Neutrophil (primary cell): Measurements from ENCODE around the gene ASB12.

ENCODE experiments used
- H3K27ac ChIP-seq: fragments of 200-600 bp; sonication (generic); 2 replicates; pipeline ENCODE4 v1.5.1; 2016; ENCODE audit warnings: mild to moderate bottlenecking, moderate library complexity
- H3K27me3 ChIP-seq: fragments of 200-600 bp; sonication (generic); 2 replicates; pipeline ENCODE4 v1.6.0; 2016; ENCODE audit warnings: mild to moderate bottlenecking
- H3K36me3 ChIP-seq: fragments of 200-600 bp; sonication (generic); 2 replicates; pipeline ENCODE4 v1.5.1; 2017
- H3K4me1 ChIP-seq, 2 experiments: fragments of 200-600 bp in 1 of 2; sonication (generic) in 1 of 2; 1 replicate in 1 of 2; 2 replicates in 1 of 2; pipeline versions ENCODE4 v1.5.1 to v1.6.1; 2013 to 2016; ENCODE audit warnings: low read depth in 1 of 2, low read length in 1 of 2, mild to moderate bottlenecking in 1 of 2, moderate library complexity in 1 of 2; ENCODE audit not compliant: control insufficient read depth in 1 of 2, insufficient read depth in 1 of 2
- H3K4me3 ChIP-seq, 2 experiments: fragments of 200-600 bp in 1 of 2; sonication (generic) in 1 of 2; 1 replicate in 1 of 2; 2 replicates in 1 of 2; pipeline ENCODE4 v1.5.1; 2013 to 2016; ENCODE audit warnings: low read depth in 1 of 2, low read length in 1 of 2, mild to moderate bottlenecking in 1 of 2, moderate library complexity in 1 of 2
- H3K9me3 ChIP-seq: fragments of 200-600 bp; sonication (generic); 2 replicates; pipeline ENCODE4 v1.5.1; 2016
- TF ChIP-seq, protein P1 (sequence below): fragments of 200-600 bp; sonication (generic); IDR thresholded peaks from 2 replicates; pipeline ENCODE4 v1.5.1; 2016; ENCODE audit warnings: antibody characterized with exemption

Gene ASB12

DNA sequence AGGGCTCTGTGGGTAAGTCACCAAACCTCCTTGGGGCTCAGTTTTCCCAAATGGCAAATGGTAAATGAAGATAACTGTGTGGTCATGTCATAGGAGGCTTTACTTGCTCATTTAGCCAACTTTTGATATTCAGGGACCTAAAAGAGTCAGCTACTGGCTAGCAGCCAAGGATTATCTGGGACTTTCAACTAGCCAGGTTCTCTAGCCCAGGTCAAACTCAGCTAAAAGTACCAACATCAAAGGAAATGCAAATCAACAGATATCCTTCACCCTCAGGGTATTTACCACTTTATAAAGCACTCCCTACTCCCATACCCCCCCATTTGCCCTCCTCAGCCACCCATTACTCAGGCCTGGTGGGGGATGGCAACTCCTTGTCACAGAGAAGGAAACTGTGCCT is 32.4 kb downstream of the ASB12 start:
- no peak overlapping the region for H3K27ac ChIP-seq
- TF ChIP-seq, protein P1, sequence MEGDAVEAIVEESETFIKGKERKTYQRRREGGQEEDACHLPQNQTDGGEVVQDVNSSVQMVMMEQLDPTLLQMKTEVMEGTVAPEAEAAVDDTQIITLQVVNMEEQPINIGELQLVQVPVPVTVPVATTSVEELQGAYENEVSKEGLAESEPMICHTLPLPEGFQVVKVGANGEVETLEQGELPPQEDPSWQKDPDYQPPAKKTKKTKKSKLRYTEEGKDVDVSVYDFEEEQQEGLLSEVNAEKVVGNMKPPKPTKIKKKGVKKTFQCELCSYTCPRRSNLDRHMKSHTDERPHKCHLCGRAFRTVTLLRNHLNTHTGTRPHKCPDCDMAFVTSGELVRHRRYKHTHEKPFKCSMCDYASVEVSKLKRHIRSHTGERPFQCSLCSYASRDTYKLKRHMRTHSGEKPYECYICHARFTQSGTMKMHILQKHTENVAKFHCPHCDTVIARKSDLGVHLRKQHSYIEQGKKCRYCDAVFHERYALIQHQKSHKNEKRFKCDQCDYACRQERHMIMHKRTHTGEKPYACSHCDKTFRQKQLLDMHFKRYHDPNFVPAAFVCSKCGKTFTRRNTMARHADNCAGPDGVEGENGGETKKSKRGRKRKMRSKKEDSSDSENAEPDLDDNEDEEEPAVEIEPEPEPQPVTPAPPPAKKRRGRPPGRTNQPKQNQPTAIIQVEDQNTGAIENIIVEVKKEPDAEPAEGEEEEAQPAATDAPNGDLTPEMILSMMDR = no peak
- H3K4me3 ChIP-seq = no peak overlapping the region
- no peaks in the 10 kb centered on the region for H3K4me1 ChIP-seq
- H3K27me3 ChIP-seq = no peaks in the 10 kb centered on the region
- H3K36me3 ChIP-seq = no peaks in the 10 kb centered on the region
- no peaks in the 10 kb centered on the region for H3K9me3 ChIP-seq

DNA sequence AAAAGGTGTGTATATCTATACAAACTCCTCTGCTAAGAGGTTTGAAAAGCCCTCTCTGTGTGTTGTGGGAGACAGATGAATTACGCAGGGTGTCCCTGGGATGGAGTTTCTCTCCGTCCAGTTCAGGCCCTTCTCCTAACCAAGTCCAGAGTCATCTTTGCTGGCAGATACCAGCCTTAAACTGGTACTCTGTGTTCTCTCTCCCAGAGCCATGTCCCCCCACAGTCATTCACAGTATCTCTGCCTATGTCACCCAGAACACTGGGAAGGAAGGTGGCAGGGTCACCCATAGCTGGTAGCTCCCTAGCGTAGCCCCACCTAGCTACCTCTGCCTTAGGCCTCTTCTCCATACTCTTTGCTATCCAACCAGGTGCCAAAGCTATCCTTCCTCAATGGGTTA is 33.8 kb downstream of the ASB12 start:
- Histone ChIP-seq H3K27ac (no peak overlapping the region), H3K9me3 (no peaks in the 10 kb centered on the region), H3K4me1 (no peaks in the 10 kb centered on the region), H3K27me3 (no peaks in the 10 kb centered on the region), H3K4me3 (no peak overlapping the region), H3K36me3 (no peaks in the 10 kb centered on the region)
- TF ChIP-seq, protein P1 = no peak

DNA sequence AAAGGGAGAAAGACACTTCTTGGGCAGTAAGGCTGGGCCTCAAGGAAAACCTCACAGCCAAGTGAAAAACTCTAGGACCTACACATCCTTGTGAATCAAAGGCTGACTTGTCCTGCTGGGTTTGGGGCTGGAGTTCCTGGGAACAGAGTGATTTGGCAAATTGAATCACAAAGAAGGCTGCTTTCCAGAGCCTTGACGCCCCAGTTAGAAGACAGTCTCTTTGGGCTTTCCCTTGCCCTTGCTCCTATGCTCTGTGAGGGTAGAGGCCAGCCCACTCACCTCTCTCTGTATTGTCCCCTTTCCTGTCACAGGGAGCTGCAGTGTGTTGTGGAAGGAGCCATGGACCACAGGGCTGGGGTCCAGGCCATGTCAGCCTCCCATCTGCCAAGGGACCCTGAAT is 34.5 kb downstream of the ASB12 start:
- Histone ChIP-seq H3K27me3 (no peaks in the 10 kb centered on the region), H3K9me3 (no peaks in the 10 kb centered on the region), H3K4me3 (no peak overlapping the region), H3K36me3 (no peaks in the 10 kb centered on the region), H3K4me1 (no peaks in the 10 kb centered on the region), H3K27ac (no peak overlapping the region)
- TF ChIP-seq, protein P1 = no peak

DNA sequence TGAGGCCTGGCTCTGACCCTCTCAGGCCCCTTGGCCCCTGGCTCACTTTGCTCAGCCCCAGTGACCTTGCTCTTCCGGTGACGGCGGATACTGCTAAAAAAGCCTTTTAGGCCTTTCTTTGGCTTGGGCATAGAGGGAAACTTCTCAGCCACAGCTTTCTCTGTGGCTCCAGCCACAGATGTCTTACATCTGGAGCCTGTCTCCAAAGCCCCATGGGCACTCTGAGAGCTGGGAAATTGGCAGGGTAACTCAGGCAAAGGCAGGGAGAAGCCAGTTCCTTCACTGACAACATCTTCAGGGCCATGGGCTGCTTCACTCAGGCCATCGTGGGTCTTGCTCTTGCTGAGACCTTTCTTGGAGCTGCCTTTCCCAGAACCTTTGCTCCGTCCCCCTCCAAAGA is 37.7 kb downstream of the ASB12 start:
- TF ChIP-seq, protein P1 = no peak
- Histone ChIP-seq H3K4me3 (no peak overlapping the region), H3K27me3 (no peaks in the 10 kb centered on the region), H3K9me3 (no peaks in the 10 kb centered on the region), H3K27ac (no peak overlapping the region), H3K36me3 (no peaks in the 10 kb centered on the region), H3K4me1 (no peaks in the 10 kb centered on the region)

DNA sequence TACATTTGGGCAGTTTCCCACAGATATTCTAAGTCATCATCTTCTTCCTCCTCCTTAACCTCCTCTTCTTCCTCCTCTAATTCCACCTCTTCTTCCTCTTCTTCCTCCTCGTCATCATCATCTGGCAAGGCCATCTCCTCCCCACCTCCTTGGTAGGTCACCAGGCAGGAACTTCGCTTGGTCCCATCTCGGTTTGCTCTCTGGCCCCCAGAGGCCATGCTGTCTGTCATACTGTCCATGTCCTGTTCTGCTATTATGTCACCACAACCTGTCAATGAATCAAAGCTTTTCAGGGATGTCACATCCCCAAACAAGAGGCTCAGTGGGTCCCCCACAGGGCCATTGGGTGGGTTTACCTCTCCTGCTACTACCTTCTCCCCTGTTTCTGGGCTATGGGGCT is 38.4 kb downstream of the ASB12 start:
- TF ChIP-seq, protein P1 = no peak
- H3K27ac ChIP-seq = no peak overlapping the region
- H3K27me3 ChIP-seq = no peaks in the 10 kb centered on the region
- no peaks in the 10 kb centered on the region for H3K36me3 ChIP-seq
- H3K4me3 ChIP-seq = no peak overlapping the region
- no peaks in the 10 kb centered on the region for H3K4me1 ChIP-seq
- H3K9me3 ChIP-seq = no peaks in the 10 kb centered on the region
